ENCODE measurements around the gene KLHL2.

DNA sequence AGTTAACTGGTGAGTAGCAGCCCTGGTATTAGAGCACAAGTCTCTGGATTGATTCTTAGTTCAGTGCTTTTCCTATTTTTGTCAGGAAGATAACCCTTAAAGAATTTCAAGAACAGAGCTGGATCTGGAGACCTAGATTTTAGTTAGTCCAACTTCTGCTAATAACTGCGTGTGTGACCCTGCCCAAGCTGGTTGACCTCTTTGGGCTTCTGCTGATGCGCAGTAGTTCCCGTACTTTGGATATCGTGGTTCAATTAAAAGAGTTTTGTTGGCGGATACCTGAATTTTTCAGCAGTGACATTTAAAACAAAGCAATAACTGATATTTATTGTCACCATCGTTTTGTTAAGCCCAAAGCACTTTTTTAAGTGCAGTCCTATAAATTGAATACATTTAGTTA is 129.4 kb downstream of the KLHL2 start:
- TF ChIP-seq, protein P1, sequence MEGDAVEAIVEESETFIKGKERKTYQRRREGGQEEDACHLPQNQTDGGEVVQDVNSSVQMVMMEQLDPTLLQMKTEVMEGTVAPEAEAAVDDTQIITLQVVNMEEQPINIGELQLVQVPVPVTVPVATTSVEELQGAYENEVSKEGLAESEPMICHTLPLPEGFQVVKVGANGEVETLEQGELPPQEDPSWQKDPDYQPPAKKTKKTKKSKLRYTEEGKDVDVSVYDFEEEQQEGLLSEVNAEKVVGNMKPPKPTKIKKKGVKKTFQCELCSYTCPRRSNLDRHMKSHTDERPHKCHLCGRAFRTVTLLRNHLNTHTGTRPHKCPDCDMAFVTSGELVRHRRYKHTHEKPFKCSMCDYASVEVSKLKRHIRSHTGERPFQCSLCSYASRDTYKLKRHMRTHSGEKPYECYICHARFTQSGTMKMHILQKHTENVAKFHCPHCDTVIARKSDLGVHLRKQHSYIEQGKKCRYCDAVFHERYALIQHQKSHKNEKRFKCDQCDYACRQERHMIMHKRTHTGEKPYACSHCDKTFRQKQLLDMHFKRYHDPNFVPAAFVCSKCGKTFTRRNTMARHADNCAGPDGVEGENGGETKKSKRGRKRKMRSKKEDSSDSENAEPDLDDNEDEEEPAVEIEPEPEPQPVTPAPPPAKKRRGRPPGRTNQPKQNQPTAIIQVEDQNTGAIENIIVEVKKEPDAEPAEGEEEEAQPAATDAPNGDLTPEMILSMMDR (conservative IDR thresholded peaks at IDR 0.05; ENCODE audit: low read length): no peak
- TF ChIP-seq EZH2phosphoT487 (IDR thresholded peaks at IDR 0.05; ENCODE audit: borderline replicate concordance, low read depth, low read length): no peak

All from OCI-LY7 (cell line).